Colonic mucosa (tissue), 4 donors: Measurements from ENCODE around the gene HIVEP3. TPM values are rescaled to one million over a fixed set of nuclear protein-coding genes. Genes with fewer than 3 reads are reported as not detected.

ENCODE experiments used
- DNase-seq: peaks from one replicate; pipeline ENCODE4 v3.0.0-alpha.2; 2020
- H3K27ac ChIP-seq: fragments of 200-600 bp; one replicate; pipeline ENCODE4 v1.8.0; 2021
- H3K27me3 ChIP-seq: fragments of 200-600 bp; one replicate; pipeline ENCODE4 v1.8.0; 2021
- H3K36me3 ChIP-seq: fragments of 200-600 bp; one replicate; pipeline ENCODE4 v1.8.0; 2021
- H3K4me1 ChIP-seq: fragments of 200-600 bp; one replicate; pipeline ENCODE4 v1.8.0; 2021; ENCODE audit warnings: mild to moderate bottlenecking
- H3K4me3 ChIP-seq: fragments of 200-600 bp; one replicate; pipeline ENCODE4 v1.8.0; 2021
- H3K9ac ChIP-seq, 2 donors: one replicate each; pipeline ENCODE4 v1.7.0; 2013; ENCODE audit warnings: control low read depth in 2 of 2, low read depth in 2 of 2, low read length in 2 of 2
- H3K9me3 ChIP-seq: fragments of 200-600 bp; one replicate; pipeline ENCODE4 v1.8.0; 2021
- CTCF ChIP-seq: fragments of 200-600 bp; IDR thresholded peaks from one replicate; pipeline ENCODE4 v1.8.0; 2022; ENCODE audit warnings: antibody characterized with exemption, mild to moderate bottlenecking
- intact Hi-C: fragments of 100-400 bp; cut with DNase I; formaldehyde crosslinking; loops from one replicate; pipeline ENCODE4 v1.14.1; 2022
- total RNA-seq, 2 donors: library from RNA; stranded (reverse); fragmentation: NEBNext Ultra II Directional in 1 of 2; extraction: Animal tissue kit (Norgen Biotek cat#: 25700) in 1 of 2; gene quantifications; one replicate each; pipeline ENCODE4 v1.2.1, GENCODE V29; 2021
- donor health status: healthy.
- donor health status: DM: no; HTN: no; CAD: no.
- donor health status: DM: no; HTN: no; CAD: no.

The HIVEP3 gene
- total RNA-seq, 2 donors from 2014 or later, result 1.9 to 3.3 TPM

GRCh38 chr1:41920658-41921057 is 1.9 kb upstream of the HIVEP3 start:
- Histone ChIP-seq H3K9me3 (no peaks in the 10 kb centered on the region), H3K9ac (no peak overlapping the region), H3K27me3 (no peaks in the 10 kb centered on the region), H3K36me3 (no peaks in the 10 kb centered on the region), H3K4me3 (no peak overlapping the region), H3K27ac (no peak overlapping the region), H3K4me1 (peaks cover 3% of the 10 kb centered on the region)
- no peak for DNase-seq
- intact Hi-C loops, result no loop called here
- no peak for TF ChIP-seq CTCF

DNA sequence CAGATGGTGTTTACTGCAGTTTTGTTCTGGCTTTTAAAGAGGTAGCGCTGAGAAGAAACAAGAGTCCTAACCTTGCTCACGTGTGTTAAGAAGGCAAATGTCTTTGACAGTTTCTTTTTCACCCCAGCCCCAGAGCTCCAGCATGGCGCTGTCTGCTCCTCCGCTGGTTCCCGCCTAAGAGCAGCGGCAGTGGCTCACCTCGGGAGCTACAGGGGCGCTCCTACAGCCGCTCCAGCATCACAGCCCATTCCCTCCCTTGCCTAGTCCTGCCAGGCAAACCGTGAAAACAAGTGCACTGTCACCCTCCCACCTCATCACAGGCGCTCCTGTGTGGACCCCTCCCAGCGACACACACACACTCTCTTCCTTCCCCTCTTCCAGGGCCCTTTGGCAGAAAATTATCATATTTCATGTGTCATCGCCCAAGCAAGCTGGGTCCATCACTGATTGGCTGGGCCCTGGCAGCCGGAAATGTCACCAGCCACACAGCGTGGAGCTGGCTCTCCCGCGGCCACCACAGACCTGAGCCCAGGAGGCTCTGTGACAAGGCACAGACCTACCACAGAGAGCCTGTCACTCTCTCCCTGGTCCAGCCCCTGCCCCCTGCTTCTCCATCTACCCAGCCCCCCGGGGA is 1.2 kb upstream of the HIVEP3 start:
- Histone ChIP-seq H3K36me3 (no peaks in the 10 kb centered on the region), H3K4me1 (peaks cover 3% of the 10 kb centered on the region), H3K9me3 (no peaks in the 10 kb centered on the region), H3K27me3 (no peaks in the 10 kb centered on the region), H3K4me3 (no peak overlapping the region), H3K27ac (no peak overlapping the region), H3K9ac (no peak overlapping the region)
- DNase-seq, result no peak
- intact Hi-C loops, result no loop called here
- no peak for TF ChIP-seq CTCF

DNA sequence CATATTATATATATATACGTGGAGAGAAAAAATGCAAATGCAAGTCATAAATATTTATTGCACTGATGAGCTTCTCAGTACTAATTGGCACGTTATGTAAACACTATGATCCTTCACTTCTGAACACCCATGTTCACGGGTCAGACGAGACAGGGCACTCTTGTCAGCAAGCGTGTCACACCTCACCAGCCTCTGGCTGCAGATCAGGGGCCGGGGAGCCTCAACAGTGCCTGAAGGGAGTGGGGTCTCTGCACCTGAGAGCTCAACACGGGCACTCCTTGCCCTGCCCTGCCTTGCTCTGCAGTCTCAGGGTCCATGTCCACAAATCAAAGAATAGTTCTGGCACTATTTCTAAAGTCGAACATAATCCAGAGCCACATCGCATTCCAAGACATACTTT is 409 bp upstream of the HIVEP3 start:
- Histone ChIP-seq H3K27me3 (no peaks in the 10 kb centered on the region), H3K4me1 (peaks cover 3% of the 10 kb centered on the region), H3K4me3 (no peak overlapping the region), H3K27ac (no peak overlapping the region), H3K36me3 (no peaks in the 10 kb centered on the region), H3K9me3 (no peaks in the 10 kb centered on the region), H3K9ac (no peak overlapping the region)
- intact Hi-C loops, result no loop called here
- no peak for DNase-seq
- no peak for TF ChIP-seq CTCF

DNA sequence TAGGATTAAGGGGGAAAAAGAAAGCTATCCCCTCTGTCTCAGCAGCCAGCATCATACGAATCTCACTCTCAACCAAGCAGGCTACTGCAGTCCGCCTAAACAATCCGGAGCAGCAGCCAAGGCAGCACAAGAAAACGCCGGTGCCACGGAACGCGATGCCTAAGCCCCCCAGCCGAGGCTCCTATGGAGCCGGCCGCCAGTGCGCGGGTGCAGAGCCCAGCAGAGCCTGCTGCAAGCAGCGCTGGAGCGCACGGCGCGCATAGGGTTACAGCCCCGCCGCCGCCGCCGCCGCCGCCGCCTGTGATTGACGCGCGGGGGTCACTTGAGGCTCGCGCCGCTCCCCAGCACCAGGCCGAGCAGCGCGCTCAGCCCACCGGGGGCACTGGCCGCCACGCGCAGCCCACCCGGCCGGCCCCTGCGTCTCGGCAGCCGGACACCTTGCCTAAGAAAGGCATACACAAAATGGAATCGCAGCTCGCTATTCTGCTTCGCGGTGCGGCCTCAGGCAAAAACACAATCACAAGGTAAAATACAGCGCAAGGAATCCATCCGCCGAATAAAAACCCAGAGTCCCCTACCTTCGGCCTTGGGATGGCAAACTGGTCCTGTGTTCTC is 780 bp downstream of the HIVEP3 start:
- peaks cover 3% of the 10 kb centered on the region for H3K4me1 ChIP-seq
- H3K9me3 ChIP-seq, result no peaks in the 10 kb centered on the region
- H3K27ac ChIP-seq, result no peak overlapping the region
- peak; percentile 30 for DNase-seq
- TF ChIP-seq CTCF, result no peak
- peak overlapping the region; percentile 57 for H3K4me3 ChIP-seq
- H3K36me3 ChIP-seq, result no peaks in the 10 kb centered on the region
- intact Hi-C loops, result no loop called here
- peak overlapping the region; percentile 45 to 59 for H3K9ac ChIP-seq
- H3K27me3 ChIP-seq, result no peaks in the 10 kb centered on the region

GRCh38 chr1:41917076-41917475 is 1.6 kb downstream of the HIVEP3 start:
- Histone ChIP-seq H3K27ac (no peak overlapping the region), H3K9me3 (no peaks in the 10 kb centered on the region), H3K36me3 (no peaks in the 10 kb centered on the region), H3K9ac (no peak overlapping the region), H3K27me3 (no peaks in the 10 kb centered on the region), H3K4me1 (peaks cover 3% of the 10 kb centered on the region), H3K4me3 (no peak overlapping the region)
- intact Hi-C loops, result no loop called here
- DNase-seq, result no peak
- no peak for TF ChIP-seq CTCF
